Choroid plexus epithelial cell (primary cell): Measurements from ENCODE around the gene CCT6B.

Experiments
- DNase-seq: peaks from one replicate; pipeline ENCODE4 v3.0.0-alpha.2; 2010; ENCODE audit warnings: low read depth
- H3K4me3 ChIP-seq: 2 replicates; pipeline ENCODE4 v1.5.1; 2011; ENCODE audit warnings: low read depth, mild to moderate bottlenecking, control low read depth, low read length, moderate library complexity
- TF ChIP-seq, protein P1 (sequence below): conservative IDR thresholded peaks from 2 replicates; pipeline ENCODE4 v1.5.1; 2011; ENCODE audit warnings: low read depth, mild to moderate bottlenecking, control low read depth, inconsistent platforms, low read length, moderate library complexity

CCT6B gene

DNA sequence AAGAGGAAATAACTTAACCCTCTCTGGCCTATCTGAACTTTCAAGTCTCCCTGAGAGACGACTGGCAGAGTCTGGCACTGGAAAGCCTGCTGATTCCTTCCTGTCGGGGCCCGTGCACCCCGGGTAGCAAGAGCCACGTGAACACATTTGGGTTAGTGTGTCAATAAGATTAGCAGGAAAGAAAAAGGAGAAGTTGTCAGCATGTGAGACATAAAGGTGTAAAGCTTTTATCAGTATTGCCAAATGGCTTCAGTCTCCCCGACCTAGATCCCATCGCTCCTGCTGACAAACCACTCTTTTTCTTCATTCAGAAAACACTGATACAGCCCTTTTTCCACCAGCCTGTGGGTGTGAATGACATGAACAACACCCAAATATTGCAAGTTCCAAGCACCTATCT lies 74.4 kb downstream of the CCT6B start:
- H3K4me3 ChIP-seq = no peak overlapping the region
- TF ChIP-seq, protein P1, sequence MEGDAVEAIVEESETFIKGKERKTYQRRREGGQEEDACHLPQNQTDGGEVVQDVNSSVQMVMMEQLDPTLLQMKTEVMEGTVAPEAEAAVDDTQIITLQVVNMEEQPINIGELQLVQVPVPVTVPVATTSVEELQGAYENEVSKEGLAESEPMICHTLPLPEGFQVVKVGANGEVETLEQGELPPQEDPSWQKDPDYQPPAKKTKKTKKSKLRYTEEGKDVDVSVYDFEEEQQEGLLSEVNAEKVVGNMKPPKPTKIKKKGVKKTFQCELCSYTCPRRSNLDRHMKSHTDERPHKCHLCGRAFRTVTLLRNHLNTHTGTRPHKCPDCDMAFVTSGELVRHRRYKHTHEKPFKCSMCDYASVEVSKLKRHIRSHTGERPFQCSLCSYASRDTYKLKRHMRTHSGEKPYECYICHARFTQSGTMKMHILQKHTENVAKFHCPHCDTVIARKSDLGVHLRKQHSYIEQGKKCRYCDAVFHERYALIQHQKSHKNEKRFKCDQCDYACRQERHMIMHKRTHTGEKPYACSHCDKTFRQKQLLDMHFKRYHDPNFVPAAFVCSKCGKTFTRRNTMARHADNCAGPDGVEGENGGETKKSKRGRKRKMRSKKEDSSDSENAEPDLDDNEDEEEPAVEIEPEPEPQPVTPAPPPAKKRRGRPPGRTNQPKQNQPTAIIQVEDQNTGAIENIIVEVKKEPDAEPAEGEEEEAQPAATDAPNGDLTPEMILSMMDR = no peak
- no peak for DNase-seq

DNA sequence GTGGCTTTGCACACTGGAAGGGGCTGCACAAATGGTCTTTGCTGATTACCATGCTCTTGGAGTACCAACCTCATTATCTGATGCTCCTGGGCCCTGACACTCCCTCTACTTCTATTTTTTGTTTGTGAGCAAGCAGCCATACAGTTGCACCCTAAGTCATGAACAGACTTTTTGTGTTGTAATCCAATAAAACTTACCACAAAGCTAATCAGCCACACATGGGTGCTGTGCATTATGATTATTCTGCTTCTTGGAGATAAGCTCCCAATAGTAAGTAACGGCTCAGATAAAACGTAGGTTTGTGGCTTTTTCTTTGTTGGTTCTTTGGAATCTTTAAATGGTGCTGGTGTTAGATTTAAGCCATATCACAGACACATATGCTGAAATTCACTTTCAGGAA lies 76.2 kb downstream of the CCT6B start:
- TF ChIP-seq, protein P1 = no peak
- no peak overlapping the region for H3K4me3 ChIP-seq
- no peak for DNase-seq

DNA sequence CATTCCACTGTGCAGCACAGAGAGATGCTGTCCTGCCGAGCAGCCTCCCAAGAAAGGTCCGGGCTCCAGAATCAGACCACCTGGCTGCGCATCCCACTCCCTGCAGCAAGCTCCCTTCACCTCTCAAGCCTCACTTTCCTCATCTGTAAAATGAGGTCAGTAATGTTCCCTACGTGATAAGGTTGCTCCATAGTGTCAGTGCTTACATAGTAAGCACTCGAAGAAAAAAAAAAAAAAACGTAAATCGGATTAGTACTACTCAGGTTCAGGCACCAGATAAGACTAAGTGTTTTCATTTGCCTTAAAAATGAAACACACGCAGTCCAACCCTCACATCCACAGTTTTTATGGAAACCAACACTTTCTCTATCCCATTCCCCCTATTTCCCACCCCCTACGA lies 76.7 kb downstream of the CCT6B start:
- no peak for DNase-seq
- TF ChIP-seq, protein P1 = no peak
- no peak overlapping the region for H3K4me3 ChIP-seq

DNA sequence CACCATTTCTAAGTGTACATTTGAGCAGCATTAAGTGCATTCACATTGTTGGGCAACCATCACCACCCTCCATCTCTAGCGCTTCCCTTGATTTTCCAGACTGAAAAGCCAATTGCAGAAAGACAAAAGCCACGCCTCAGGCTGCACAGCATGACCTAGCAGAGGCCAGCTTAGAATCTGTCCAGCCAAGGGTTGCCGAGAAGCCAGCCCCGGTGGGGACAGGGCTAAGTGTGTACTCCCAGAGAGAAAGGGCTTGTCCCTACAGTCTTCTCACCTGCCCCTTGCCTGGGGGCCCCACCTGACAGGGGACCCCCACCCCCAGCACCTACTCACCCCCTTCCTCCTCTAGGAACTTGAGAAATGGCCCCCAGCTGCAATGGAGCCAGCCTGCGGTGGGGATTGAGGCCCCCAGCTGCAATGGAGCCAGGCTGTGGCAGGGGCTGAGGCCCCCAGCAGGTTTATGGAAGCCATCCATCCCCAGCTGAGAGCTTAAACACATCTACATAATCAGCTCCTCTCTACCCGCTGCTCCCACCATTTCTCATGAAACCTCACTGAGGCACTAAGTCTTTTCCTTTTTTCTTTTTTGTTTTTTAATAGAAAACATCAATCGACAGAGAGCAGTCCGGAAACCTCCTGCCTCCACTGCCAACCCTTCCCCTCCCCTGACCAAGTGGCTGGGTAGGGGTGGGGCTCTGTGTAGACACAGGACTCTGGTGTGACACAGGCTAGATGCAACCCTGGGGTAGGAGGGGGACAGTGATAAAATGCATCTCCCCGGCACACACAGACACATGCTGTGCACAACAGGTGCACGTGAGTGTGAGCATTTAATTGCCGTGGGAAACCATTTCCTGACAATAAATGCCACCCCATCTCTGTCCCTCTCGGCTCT lies 77.9 kb downstream of the CCT6B start:
- DNase-seq = no peak
- no peak overlapping the region for H3K4me3 ChIP-seq
- TF ChIP-seq, protein P1 = no peak

DNA sequence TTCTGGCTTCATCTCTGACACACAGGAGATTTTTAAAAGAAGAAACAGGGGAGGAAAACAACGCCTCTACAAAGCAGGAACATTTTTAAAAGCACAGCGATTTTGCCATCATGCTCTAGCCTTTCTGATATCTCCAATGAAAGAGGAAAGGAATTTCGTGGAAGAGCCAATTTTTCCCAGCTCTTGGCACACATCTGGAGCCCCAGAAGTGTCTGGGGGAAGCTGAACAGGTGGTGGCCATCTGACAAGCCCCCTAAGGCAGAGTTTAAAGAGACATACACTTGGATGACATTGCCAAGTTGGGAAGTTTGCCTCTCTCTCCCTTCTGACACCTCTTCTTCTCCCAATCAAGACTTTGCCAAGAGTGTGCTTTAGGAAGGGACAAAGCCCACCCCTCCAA lies 82.1 kb downstream of the CCT6B start:
- TF ChIP-seq, protein P1 = no peak
- no peak overlapping the region for H3K4me3 ChIP-seq
- DNase-seq = no peak
